CD4-positive, alpha-beta T cell (primary cell): Measurements from ENCODE around the gene PODN. TPM values are rescaled to one million over a fixed set of nuclear protein-coding genes. Genes with fewer than 3 reads are reported as not detected.

Experiments
- ATAC-seq: fragments of 200-7000 bp; cut with Tn5 transposase; one replicate; pipeline ENCODE4 v1.10.0; 2022; ENCODE audit warnings: mild to moderate bottlenecking; ENCODE audit not compliant: poor library complexity
- CTCF ChIA-PET: fragments of 350-600 bp; sonication (Branson Sonifier 250); formaldehyde crosslinking; loops from one replicate; lab custom pipeline; 2021; ENCODE audit warnings: antibody characterized with exemption, inconsistent platforms; lab: Charles Lee
- POLR2A ChIA-PET: fragments of 350-600 bp; sonication (Branson Sonifier 250); formaldehyde crosslinking; loops from one replicate; lab custom pipeline; 2021; ENCODE audit warnings: antibody characterized with exemption, inconsistent platforms; lab: Charles Lee
- DNase-seq, 14 experiments: peaks; one replicate each; pipeline ENCODE4 v3.0.0-alpha.2; 2013 to 2020; ENCODE audit warnings: mixed read lengths in 2 of 14
- H3K27ac ChIP-seq, 2 donors: one replicate each; pipeline versions ENCODE4 v1.5.1 to v1.7.0; 2013; ENCODE audit warnings: low read length in 2 of 2, low read depth in 1 of 2, mild to moderate bottlenecking in 1 of 2
- H3K27me3 ChIP-seq, 2 experiments: 1 replicate in 1 of 2; 2 replicates in 1 of 2; pipeline versions ENCODE4 v1.6.1 to v1.7.0; 2013; ENCODE audit warnings: low read length in 2 of 2, control low read depth in 1 of 2, mild to moderate bottlenecking in 1 of 2, moderate library complexity in 1 of 2; ENCODE audit not compliant: insufficient read depth in 2 of 2, control insufficient read depth in 1 of 2
- H3K36me3 ChIP-seq: one replicate; pipeline ENCODE4 v1.6.1; 2013; ENCODE audit warnings: low read length, control low read depth; ENCODE audit not compliant: insufficient read depth
- H3K4me1 ChIP-seq: one replicate; pipeline ENCODE4 v1.6.1; 2013; ENCODE audit warnings: low read length, control low read depth; ENCODE audit not compliant: insufficient read depth
- H3K4me3 ChIP-seq: one replicate; pipeline ENCODE4 v1.5.1; 2013; ENCODE audit warnings: mild to moderate bottlenecking, low read length, moderate library complexity
- H3K9me3 ChIP-seq, 2 experiments: 1 replicate in 1 of 2; 2 replicates in 1 of 2; pipeline versions ENCODE4 v1.6.1 to v1.7.0; 2013; ENCODE audit warnings: low read length in 2 of 2, mild to moderate bottlenecking in 2 of 2, control low read depth in 1 of 2, moderate library complexity in 1 of 2; ENCODE audit not compliant: control insufficient read depth in 1 of 2, insufficient read depth in 1 of 2
- H3K27ac Mint-ChIP-seq: one replicate; pipeline ENCODE4 v1.8.0; 2020; ENCODE audit warnings: mixed read lengths
- H3K27me3 Mint-ChIP-seq: one replicate; pipeline ENCODE4 v1.8.0; 2021; ENCODE audit warnings: mixed read lengths
- H3K36me3 Mint-ChIP-seq: one replicate; pipeline ENCODE4 v1.8.0; 2021; ENCODE audit warnings: low read depth, mixed read lengths
- H3K4me1 Mint-ChIP-seq: one replicate; pipeline ENCODE4 v1.8.0; 2021; ENCODE audit warnings: low read depth, mixed read lengths
- H3K4me3 Mint-ChIP-seq: one replicate; pipeline ENCODE4 v1.8.0; 2020; ENCODE audit warnings: mild to moderate bottlenecking, mixed read lengths
- H3K9me3 Mint-ChIP-seq: one replicate; pipeline ENCODE4 v1.8.0; 2020; ENCODE audit warnings: mixed read lengths
- intact Hi-C, 2 experiments: fragments of 100-400 bp; cut with DNase I in 1 of 2; cut with micrococcal nuclease in 1 of 2; formaldehyde crosslinking; loops; one replicate each; pipeline versions ENCODE4 v1.15.1 to v1.9.0; 2023 to 2025; cut with DNase I, micrococcal nuclease
- total RNA-seq, 174 experiments: library from RNA in 2 of 174; stranded (reverse) in 2 of 174; gene quantifications; one replicate each; pipeline ENCODE4 v1.2.3 and lab custom pipeline; 2021 to 2026
- TF ChIP-seq, protein P1 (sequence below): fragments of 200-600 bp; IDR thresholded peaks from one replicate; pipeline ENCODE4 v1.8.0; 2022; ENCODE audit warnings: antibody characterized with exemption, mild to moderate bottlenecking

PODN gene
- total RNA-seq, 2 experiments from 2014 or later: not detected

DNA sequence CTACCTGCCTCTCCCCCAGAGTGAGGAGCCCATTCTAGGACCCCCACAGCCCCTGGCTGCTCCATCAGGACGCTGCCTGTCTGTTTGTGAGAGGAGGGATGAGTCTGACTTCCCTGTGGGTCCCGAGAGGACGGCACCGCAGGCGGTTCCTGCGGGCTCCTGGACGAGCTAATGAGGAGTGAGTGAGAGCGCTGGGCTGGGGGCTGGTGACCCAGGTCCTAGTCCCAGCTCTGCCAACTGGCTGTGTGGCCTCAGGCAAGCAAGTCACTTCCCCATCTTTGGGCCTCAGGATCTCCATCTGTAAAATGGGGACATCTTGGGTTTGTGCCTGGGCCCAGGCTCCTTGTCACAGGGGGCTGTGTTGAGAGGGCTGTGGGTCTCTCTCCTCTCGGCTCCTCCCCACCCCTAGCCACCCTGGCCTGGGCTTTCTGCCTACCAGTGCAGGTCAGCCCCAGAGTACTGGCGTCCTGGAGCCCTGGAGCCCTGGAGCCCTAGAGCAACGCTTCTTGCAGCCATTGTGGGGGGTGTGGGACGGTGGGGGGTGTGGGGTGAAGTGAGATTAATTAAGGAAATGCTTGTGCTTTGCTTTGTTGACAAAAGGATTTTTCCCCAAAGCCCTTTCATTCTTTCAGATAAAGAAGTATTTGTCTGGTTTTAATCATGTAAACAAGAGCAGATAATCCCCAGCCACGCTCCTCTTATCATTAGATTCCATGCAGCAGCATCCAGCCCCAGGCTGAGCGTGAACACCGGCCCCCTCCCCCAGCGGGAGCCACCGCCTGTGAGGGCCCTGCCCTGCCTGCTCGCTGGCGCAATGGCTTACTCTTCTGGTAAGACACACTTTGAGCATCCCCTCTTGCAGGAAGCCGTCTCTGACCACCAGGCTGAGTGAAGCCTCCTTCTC is 53.6 kb downstream of the PODN start:
- Histone ChIP-seq H3K27ac (no peak overlapping the region), H3K4me3 (no peak overlapping the region), H3K27me3 (peaks cover 0 to 3% of the 10 kb centered on the region in 2 experiments), H3K9me3 (peaks cover 0 to 5% of the 10 kb centered on the region in 2 experiments), H3K4me1 (no peaks in the 10 kb centered on the region), H3K36me3 (no peaks in the 10 kb centered on the region)
- intact Hi-C loops: no loop called here
- no peaks in the 10 kb centered on the region for H3K36me3 Mint-ChIP-seq
- ATAC-seq (no peak), DNase-seq (no peak)
- no peak overlapping the region for H3K4me3 Mint-ChIP-seq
- TF ChIP-seq, protein P1, sequence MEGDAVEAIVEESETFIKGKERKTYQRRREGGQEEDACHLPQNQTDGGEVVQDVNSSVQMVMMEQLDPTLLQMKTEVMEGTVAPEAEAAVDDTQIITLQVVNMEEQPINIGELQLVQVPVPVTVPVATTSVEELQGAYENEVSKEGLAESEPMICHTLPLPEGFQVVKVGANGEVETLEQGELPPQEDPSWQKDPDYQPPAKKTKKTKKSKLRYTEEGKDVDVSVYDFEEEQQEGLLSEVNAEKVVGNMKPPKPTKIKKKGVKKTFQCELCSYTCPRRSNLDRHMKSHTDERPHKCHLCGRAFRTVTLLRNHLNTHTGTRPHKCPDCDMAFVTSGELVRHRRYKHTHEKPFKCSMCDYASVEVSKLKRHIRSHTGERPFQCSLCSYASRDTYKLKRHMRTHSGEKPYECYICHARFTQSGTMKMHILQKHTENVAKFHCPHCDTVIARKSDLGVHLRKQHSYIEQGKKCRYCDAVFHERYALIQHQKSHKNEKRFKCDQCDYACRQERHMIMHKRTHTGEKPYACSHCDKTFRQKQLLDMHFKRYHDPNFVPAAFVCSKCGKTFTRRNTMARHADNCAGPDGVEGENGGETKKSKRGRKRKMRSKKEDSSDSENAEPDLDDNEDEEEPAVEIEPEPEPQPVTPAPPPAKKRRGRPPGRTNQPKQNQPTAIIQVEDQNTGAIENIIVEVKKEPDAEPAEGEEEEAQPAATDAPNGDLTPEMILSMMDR: no peak
- H3K27ac Mint-ChIP-seq: no peak overlapping the region
- CTCF ChIA-PET: no interaction called here
- H3K4me1 Mint-ChIP-seq: peaks cover 2% of the 10 kb centered on the region
- POLR2A ChIA-PET: no interaction called here
- no peaks in the 10 kb centered on the region for H3K27me3 Mint-ChIP-seq
- peaks cover 2% of the 10 kb centered on the region for H3K9me3 Mint-ChIP-seq

DNA sequence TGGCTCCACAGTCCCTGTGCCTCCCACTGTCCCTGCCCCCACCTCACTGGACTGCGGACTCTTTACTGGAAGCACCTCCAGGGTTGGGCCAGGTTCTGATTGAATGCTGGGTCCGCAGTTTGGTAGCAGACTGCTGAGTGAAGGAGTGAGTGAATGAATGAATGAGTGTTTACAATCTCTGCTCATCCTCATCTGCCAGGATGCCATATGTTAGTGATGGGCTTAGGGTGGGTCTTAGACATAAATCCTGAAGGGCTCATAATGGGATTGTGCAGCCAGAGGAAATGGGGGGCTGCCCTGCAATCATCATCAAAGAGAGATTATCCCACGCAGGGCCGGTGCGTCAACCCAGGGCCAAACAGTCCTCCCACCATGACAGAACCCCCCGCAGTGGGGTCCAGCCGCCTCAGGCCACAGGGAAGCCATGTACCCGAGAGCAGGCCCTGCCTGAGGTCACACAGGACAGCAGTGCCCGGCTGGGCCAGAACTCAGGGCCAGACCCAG is 54.3 kb downstream of the PODN start:
- TF ChIP-seq, protein P1: no peak
- Histone ChIP-seq H3K4me1 (no peaks in the 10 kb centered on the region), H3K36me3 (no peaks in the 10 kb centered on the region), H3K4me3 (no peak overlapping the region), H3K9me3 (peaks cover 0 to 5% of the 10 kb centered on the region in 2 experiments), H3K27ac (no peak overlapping the region), H3K27me3 (peaks cover 0 to 3% of the 10 kb centered on the region in 2 experiments)
- POLR2A ChIA-PET: no interaction called here
- Mint-ChIP-seq H3K9me3 (peaks cover 2% of the 10 kb centered on the region), H3K27ac (no peak overlapping the region), H3K4me1 (no peaks in the 10 kb centered on the region), H3K27me3 (no peaks in the 10 kb centered on the region), H3K4me3 (no peak overlapping the region), H3K36me3 (no peaks in the 10 kb centered on the region)
- intact Hi-C loops: no loop called here
- CTCF ChIA-PET: no interaction called here
- ATAC-seq (no peak), DNase-seq (no peak)

DNA sequence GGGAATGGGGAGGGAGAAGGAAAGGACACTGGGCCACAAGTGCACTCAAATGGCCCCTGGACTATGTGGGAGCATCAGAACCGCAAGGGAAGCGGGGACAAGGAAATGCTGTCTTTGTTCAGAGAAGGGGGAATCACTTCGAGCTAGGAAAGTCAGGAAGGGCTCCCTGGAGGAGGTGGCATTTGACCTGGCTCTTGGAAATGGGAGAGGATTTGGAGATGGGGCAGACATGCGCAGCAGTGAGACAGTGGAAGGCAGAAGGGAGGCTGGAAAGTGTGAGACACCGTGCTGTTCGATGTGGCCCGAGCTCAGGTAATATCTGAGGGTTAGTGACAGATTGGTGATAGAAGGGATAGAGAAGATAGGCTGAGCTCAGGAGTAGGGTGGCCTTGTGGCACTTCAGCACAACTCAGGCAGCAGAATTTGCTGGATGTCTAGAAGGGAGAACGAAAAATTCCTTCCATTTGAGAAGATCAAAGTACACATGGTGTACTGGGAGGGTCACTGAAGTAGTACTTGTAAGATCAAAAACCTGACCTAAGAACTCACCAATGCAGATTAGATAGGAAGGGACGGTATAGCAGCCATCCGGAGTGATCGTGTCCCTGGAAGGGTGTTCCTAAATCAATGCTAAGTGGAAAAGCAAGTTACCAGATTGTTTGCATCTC is 55.1 kb downstream of the PODN start:
- no peaks in the 10 kb centered on the region for H3K4me1 ChIP-seq
- POLR2A ChIA-PET: no interaction called here

More for the DNA sequence above, 55.1 kb downstream of the PODN start:
- ATAC-seq (no peak), DNase-seq (no peak)
- no peaks in the 10 kb centered on the region for H3K27me3 Mint-ChIP-seq
- peaks cover 0 to 3% of the 10 kb centered on the region in 2 experiments for H3K27me3 ChIP-seq
- H3K36me3 Mint-ChIP-seq: no peaks in the 10 kb centered on the region
- peaks cover 0 to 5% of the 10 kb centered on the region in 2 experiments for H3K9me3 ChIP-seq
- H3K4me3 Mint-ChIP-seq: no peak overlapping the region
- TF ChIP-seq, protein P1: no peak
- no peak overlapping the region for H3K4me3 ChIP-seq
- peaks cover 2% of the 10 kb centered on the region for H3K9me3 Mint-ChIP-seq
- H3K27ac ChIP-seq: no peak overlapping the region
- no peaks in the 10 kb centered on the region for H3K36me3 ChIP-seq
- CTCF ChIA-PET: no interaction called here
- H3K27ac Mint-ChIP-seq: no peak overlapping the region
- intact Hi-C loops: no loop called here
- no peaks in the 10 kb centered on the region for H3K4me1 Mint-ChIP-seq
